OCI-LY7 (cell line): ENCODE data around the gene TEKT2. TPM values are rescaled to one million over a fixed set of nuclear protein-coding genes. Genes with fewer than 3 reads are reported as not detected.

Source experiments
- BruUV-seq: library from RNA; stranded (reverse); fragments of 400-500 nt; replicated peaks from 2 replicates; lab custom pipeline; 2021; lab: Mats Ljungman, UMichigan
- CTCF ChIA-PET: fragments of 300-600 bp; sonication (Branson Sonifier 250); formaldehyde crosslinking; loops from one replicate; lab custom pipeline; 2022; ENCODE audit warnings: antibody characterized with exemption; ENCODE audit not compliant: unreplicated experiment; lab: Charles Lee
- POLR2A ChIA-PET: fragments of 300-600 bp; sonication (Branson Sonifier 250); formaldehyde crosslinking; loops from one replicate; lab custom pipeline; 2022; ENCODE audit warnings: antibody characterized with exemption; lab: Charles Lee
- DNase-seq: peaks from one replicate; pipeline ENCODE4 v3.0.0-alpha.2; 2015; ENCODE audit warnings: low spot score
- H2AFZ ChIP-seq: fragments of 200-600 bp; sonication (generic), shearing (Covaris generic); 2 replicates; pipeline ENCODE4 v1.6.1; 2014; ENCODE audit warnings: mild to moderate bottlenecking, antibody characterized with exemption, low read length, moderate library complexity
- H3K27ac ChIP-seq: fragments of 200-600 bp; sonication (generic); 2 replicates; pipeline ENCODE4 v1.5.1; 2014; ENCODE audit warnings: mixed run types, low read depth, mild to moderate bottlenecking, moderate library complexity, low read length, inconsistent platforms; ENCODE audit not compliant: poor library complexity, severe bottlenecking
- H3K36me3 ChIP-seq: fragments of 200-600 bp; sonication (generic); 2 replicates; pipeline ENCODE4 v1.6.1; 2014; ENCODE audit warnings: mild to moderate bottlenecking, antibody characterized with exemption, low read length, moderate library complexity, mixed read lengths; ENCODE audit not compliant: insufficient read depth
- H3K4me1 ChIP-seq: fragments of 200-600 bp; sonication (generic); 2 replicates; pipeline ENCODE4 v1.5.1; 2014; ENCODE audit warnings: mild to moderate bottlenecking, low read length; ENCODE audit not compliant: insufficient read depth, poor library complexity, severe bottlenecking
- H3K4me2 ChIP-seq: fragments of 200-600 bp; sonication (generic); 2 replicates; pipeline ENCODE4 v1.6.1; 2014; ENCODE audit warnings: mild to moderate bottlenecking, low read length
- H3K4me3 ChIP-seq: fragments of 200-600 bp; sonication (generic); 2 replicates; pipeline ENCODE4 v1.5.1; 2014; ENCODE audit warnings: mild to moderate bottlenecking, low read depth, low read length; ENCODE audit not compliant: poor library complexity, severe bottlenecking
- H3K79me2 ChIP-seq: fragments of 200-600 bp; sonication (generic); 2 replicates; pipeline ENCODE4 v1.6.1; 2016; ENCODE audit warnings: low read depth, mild to moderate bottlenecking, low read length, moderate library complexity, mixed read lengths; ENCODE audit not compliant: insufficient read depth
- H3K9me2 ChIP-seq: fragments of 200-600 bp; sonication (generic); 2 replicates; pipeline ENCODE4 v1.6.1; 2016; ENCODE audit warnings: mild to moderate bottlenecking, low read length, mixed read lengths; ENCODE audit not compliant: insufficient read depth
- H3K9me3 ChIP-seq: fragments of 200-600 bp; sonication (generic); 2 replicates; pipeline ENCODE4 v1.6.1; 2014; ENCODE audit warnings: mild to moderate bottlenecking, mixed run types, low read length, mixed read lengths
- H4K20me1 ChIP-seq: fragments of 200-600 bp; sonication (generic); 2 replicates; pipeline ENCODE4 v1.6.1; 2014; ENCODE audit warnings: mild to moderate bottlenecking, antibody characterized with exemption, low read length, moderate library complexity, mixed read lengths; ENCODE audit not compliant: insufficient read depth
- EZH2phosphoT487 ChIP-seq: fragments of 200-600 bp; sonication (generic); IDR thresholded peaks from 2 replicates; pipeline ENCODE4 v1.6.1; 2018; ENCODE audit warnings: low read depth, borderline replicate concordance, mild to moderate bottlenecking, mixed run types, antibody characterized with exemption, low read length, moderate library complexity, mixed read lengths
- intact Hi-C: fragments of 100-400 bp; cut with micrococcal nuclease; formaldehyde crosslinking; loops from one replicate; pipeline ENCODE4 v1.10.0; 2022; ENCODE audit not compliant: unreplicated experiment
- total RNA-seq, 2 experiments: library from RNA; depleted of rRNA in 1 of 2; stranded (reverse); fragments of >200 nt in 1 of 2; shearing (Covaris generic) in 1 of 2; gene quantifications; 2 replicates each; pipeline ENCODE4 v1.2.3, GENCODE V29; 2014 to 2022
- TF ChIP-seq, protein P1 (sequence below): fragments of 200-600 bp; sonication (generic); conservative IDR thresholded peaks from 2 replicates; pipeline ENCODE4 v1.5.1; 2014; ENCODE audit warnings: mild to moderate bottlenecking, antibody characterized with exemption, low read length, moderate library complexity, mixed read lengths

The TEKT2 gene
- total RNA-seq, 2 experiments from 2014 or later: not detected

DNA sequence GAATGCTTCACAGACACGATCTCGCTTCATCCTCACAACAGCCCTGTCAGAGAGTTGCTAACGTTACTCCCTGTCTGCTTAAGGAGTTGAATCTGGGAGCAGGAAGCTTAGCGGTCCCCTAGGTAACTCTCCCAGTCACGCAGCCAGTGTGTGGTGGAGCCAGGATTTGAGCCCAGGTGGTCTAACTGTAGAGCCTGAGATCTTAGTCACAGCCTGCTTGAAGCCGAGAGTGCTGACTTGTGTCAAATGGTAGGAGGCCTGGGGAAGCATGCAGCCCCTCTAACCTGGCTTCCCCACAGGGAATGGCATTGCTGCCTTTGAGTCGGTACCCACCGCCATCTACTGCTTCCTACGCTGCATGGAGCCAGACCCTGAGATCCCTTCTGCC lies 8.9 kb downstream of the TEKT2 start:
- Histone ChIP-seq H3K9me3 (no peaks in the 10 kb centered on the region), H3K36me3 (peaks cover 54% of the 10 kb centered on the region), H3K27ac (no peak overlapping the region), H3K79me2 (peaks cover 18% of the 10 kb centered on the region), H2AFZ (no peak overlapping the region), H3K4me1 (peaks cover 16% of the 10 kb centered on the region), H3K4me2 (no peak overlapping the region), H3K4me3 (no peak overlapping the region), H4K20me1 (peaks cover 6% of the 10 kb centered on the region; the same call in 1 of the 2 replicates), H3K9me2 (no peaks in the 10 kb centered on the region)
- TF ChIP-seq EZH2phosphoT487: no peak
- intact Hi-C loops: no loop called here
- BruUV-seq: no TSS peak
- DNase-seq: no peak
- CTCF ChIA-PET: no interaction called here
- POLR2A ChIA-PET: no interaction called here

DNA sequence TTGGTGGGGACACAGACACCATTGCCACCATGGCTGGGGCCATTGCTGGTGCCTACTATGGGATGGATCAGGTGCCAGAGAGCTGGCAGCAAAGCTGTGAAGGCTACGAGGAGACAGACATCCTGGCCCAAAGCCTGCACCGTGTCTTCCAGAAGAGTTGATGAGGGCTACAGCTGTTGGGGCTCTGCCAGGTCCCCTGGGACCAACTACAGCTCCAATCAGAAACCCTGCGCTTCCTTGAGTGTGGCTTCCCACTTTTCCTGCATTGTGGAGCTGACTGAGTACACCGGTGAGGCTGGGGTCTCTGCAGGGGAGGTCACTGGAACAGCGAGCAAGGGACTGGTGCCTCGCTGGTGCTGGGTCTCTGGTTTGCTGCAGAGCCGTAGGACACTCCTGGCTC lies 9.3 kb downstream of the TEKT2 start:
- Histone ChIP-seq H3K4me3 (no peak overlapping the region), H3K4me1 (peaks cover 14% of the 10 kb centered on the region), H2AFZ (no peak overlapping the region), H3K4me2 (no peak overlapping the region), H3K79me2 (peaks cover 18% of the 10 kb centered on the region), H3K9me3 (no peaks in the 10 kb centered on the region), H3K36me3 (peaks cover 54% of the 10 kb centered on the region), H4K20me1 (peaks cover 6% of the 10 kb centered on the region; the same call in 1 of the 2 replicates), H3K9me2 (no peaks in the 10 kb centered on the region), H3K27ac (no peak overlapping the region)
- CTCF ChIA-PET: no interaction called here
- POLR2A ChIA-PET: no interaction called here
- TF ChIP-seq, protein P1, sequence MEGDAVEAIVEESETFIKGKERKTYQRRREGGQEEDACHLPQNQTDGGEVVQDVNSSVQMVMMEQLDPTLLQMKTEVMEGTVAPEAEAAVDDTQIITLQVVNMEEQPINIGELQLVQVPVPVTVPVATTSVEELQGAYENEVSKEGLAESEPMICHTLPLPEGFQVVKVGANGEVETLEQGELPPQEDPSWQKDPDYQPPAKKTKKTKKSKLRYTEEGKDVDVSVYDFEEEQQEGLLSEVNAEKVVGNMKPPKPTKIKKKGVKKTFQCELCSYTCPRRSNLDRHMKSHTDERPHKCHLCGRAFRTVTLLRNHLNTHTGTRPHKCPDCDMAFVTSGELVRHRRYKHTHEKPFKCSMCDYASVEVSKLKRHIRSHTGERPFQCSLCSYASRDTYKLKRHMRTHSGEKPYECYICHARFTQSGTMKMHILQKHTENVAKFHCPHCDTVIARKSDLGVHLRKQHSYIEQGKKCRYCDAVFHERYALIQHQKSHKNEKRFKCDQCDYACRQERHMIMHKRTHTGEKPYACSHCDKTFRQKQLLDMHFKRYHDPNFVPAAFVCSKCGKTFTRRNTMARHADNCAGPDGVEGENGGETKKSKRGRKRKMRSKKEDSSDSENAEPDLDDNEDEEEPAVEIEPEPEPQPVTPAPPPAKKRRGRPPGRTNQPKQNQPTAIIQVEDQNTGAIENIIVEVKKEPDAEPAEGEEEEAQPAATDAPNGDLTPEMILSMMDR: no peak
- no peak for TF ChIP-seq EZH2phosphoT487
- BruUV-seq: TSS peak; percentile 43
- no peak for DNase-seq
- intact Hi-C loops: no loop called here

DNA sequence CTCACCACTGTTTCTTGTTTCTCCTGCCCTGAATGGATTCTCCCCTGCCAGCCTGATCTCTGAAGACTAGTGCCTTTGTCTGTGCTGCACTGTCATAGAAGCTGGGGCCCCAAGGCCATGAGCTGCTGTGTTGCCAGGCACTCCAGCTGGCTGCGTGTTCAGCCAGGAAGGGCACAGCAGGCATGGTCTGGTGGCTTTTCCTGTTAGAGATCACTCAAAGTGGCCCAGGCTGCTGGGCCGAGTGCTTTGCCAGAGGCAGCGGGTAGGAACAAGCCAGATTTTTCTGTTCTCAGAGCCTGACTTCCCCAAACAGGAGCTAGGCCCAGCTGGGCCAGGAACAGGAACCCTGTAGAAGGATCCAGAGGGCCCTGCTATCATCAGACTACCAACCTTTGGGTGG lies 10.0 kb downstream of the TEKT2 start:
- no peak for DNase-seq
- Histone ChIP-seq H3K36me3 (peaks cover 54% of the 10 kb centered on the region), H3K4me3 (no peak overlapping the region), H3K9me3 (no peaks in the 10 kb centered on the region), H4K20me1 (peaks cover 6% of the 10 kb centered on the region; the same call in 1 of the 2 replicates), H2AFZ (no peak overlapping the region), H3K79me2 (peaks cover 18% of the 10 kb centered on the region), H3K4me2 (no peak overlapping the region), H3K27ac (no peak overlapping the region), H3K4me1 (peaks cover 11% of the 10 kb centered on the region), H3K9me2 (no peaks in the 10 kb centered on the region)
- intact Hi-C loops: no loop called here
- ChIA-PET CTCF (interaction anchor here (0.6 kb wide), 1 partner anchor 174 kb away, joined by 3 read pairs; no protein-coding TSS in a partner anchor), POLR2A (interaction anchor here (0.5 kb wide), 1 partner anchor 89 kb away, joined by 3 read pairs; no protein-coding TSS in a partner anchor)
- no TSS peak for BruUV-seq
- TF ChIP-seq, protein P1: no peak
- no peak for TF ChIP-seq EZH2phosphoT487
